ENCODE results near the gene MBOAT2. TPM values are rescaled to one million over a fixed set of nuclear protein-coding genes. Genes with fewer than 3 reads are reported as not detected.
A peak's percentile ranks its signal among the peaks of the same experiment; 100 is the strongest.
"Not testable (repeated sequence)": the region's sequence is repeated elsewhere in the genome, so short reads cannot be mapped to it uniquely, and the experiment has no call there.

The MBOAT2 gene
- total and polyA plus RNA-seq, 2 experiments from 2014 or later, result 15.9 to 22.7 TPM

GRCh38 chr2:8903924-8904323 is 99.6 kb downstream of the MBOAT2 start:
- H3K4me2 ChIP-seq; ATAC-seq; H3K4me3 Mint-ChIP-seq; H3K27ac ChIP-seq (ENCODE audit: low read depth); H3K4me3 ChIP-seq; H3K36me3 ChIP-seq (ENCODE audit: insufficient read depth); H4K20me1 ChIP-seq (replicated peaks; ENCODE audit: insufficient read depth); H3K27ac Mint-ChIP-seq; H3K27me3 ChIP-seq (ENCODE audit: insufficient read depth); H3K79me2 ChIP-seq (replicated peaks; ENCODE audit: insufficient read depth); H3F3A ChIP-seq (replicated peaks; ENCODE audit: low read depth); H3K27me3 Mint-ChIP-seq (ENCODE audit: insufficient read depth, low read depth, poor library complexity); DNase-seq (ENCODE audit: low spot score); H3K4me1 ChIP-seq (ENCODE audit: insufficient read depth); H3K4me1 Mint-ChIP-seq; H3K9me2 ChIP-seq (ENCODE audit: insufficient read depth); H2AFZ ChIP-seq: not testable (repeated sequence)
- peak; percentile 24 to 46; a peak in 3 of 4 replicates for TF ChIP-seq CTCF (conservative IDR thresholded peaks at IDR 0.05; ENCODE audit: low read depth in 2 of 2)
- H3K9me3 Mint-ChIP-seq, result peaks cover 11% of the 10 kb centered on the region; the same call in 2 of the 3 replicates
- H3K36me3 Mint-ChIP-seq (ENCODE audit: low read depth), result peaks cover 54% of the 10 kb centered on the region

- peaks cover 54% of the 10 kb centered on the region for H3K36me3 Mint-ChIP-seq (ENCODE audit: low read depth)
- not testable (repeated sequence) for H3K27ac Mint-ChIP-seq; H3K36me3 ChIP-seq (ENCODE audit: insufficient read depth); DNase-seq (ENCODE audit: low spot score); H3F3A ChIP-seq (replicated peaks; ENCODE audit: low read depth); H3K27me3 ChIP-seq (ENCODE audit: insufficient read depth); H3K4me1 Mint-ChIP-seq; H2AFZ ChIP-seq; H3K27ac ChIP-seq (ENCODE audit: low read depth); H3K4me3 Mint-ChIP-seq; ATAC-seq; H3K4me1 ChIP-seq (ENCODE audit: insufficient read depth); H4K20me1 ChIP-seq (replicated peaks; ENCODE audit: insufficient read depth); H3K4me2 ChIP-seq; H3K79me2 ChIP-seq (replicated peaks; ENCODE audit: insufficient read depth); H3K27me3 Mint-ChIP-seq (ENCODE audit: insufficient read depth, low read depth, poor library complexity); H3K4me3 ChIP-seq; H3K9me2 ChIP-seq (ENCODE audit: insufficient read depth)
- peaks cover 11% of the 10 kb centered on the region; the same call in 2 of the 3 replicates for H3K9me3 Mint-ChIP-seq
These were observed 100.7 kb downstream of the MBOAT2 start for GRCh38 chr2:8902757-8903156.

GRCh38 chr2:8897206-8897605 is 106.3 kb downstream of the MBOAT2 start:
- not testable (repeated sequence) for H3K27me3 Mint-ChIP-seq (ENCODE audit: insufficient read depth, low read depth, poor library complexity); H2AFZ ChIP-seq; DNase-seq (ENCODE audit: low spot score); H3K4me2 ChIP-seq; H3K4me3 ChIP-seq; H3F3A ChIP-seq (replicated peaks; ENCODE audit: low read depth); H3K27ac Mint-ChIP-seq; H3K27ac ChIP-seq (ENCODE audit: low read depth); H3K4me3 Mint-ChIP-seq; H4K20me1 ChIP-seq (replicated peaks; ENCODE audit: insufficient read depth); ATAC-seq; H3K36me3 ChIP-seq (ENCODE audit: insufficient read depth); H3K79me2 ChIP-seq (replicated peaks; ENCODE audit: insufficient read depth); H3K9me2 ChIP-seq (ENCODE audit: insufficient read depth); H3K27me3 ChIP-seq (ENCODE audit: insufficient read depth)
- Mint-ChIP-seq H3K36me3 (ENCODE audit: low read depth) (peaks cover 55% of the 10 kb centered on the region), H3K9me3 (peaks cover 20% of the 10 kb centered on the region), H3K4me1 (peaks cover 30% of the 10 kb centered on the region)
- peaks cover 15% of the 10 kb centered on the region for H3K4me1 ChIP-seq (ENCODE audit: insufficient read depth)

- Mint-ChIP-seq H3K4me1 (peaks cover 30% of the 10 kb centered on the region), H3K9me3 (peaks cover 20% of the 10 kb centered on the region), H3K36me3 (ENCODE audit: low read depth) (peaks cover 50% of the 10 kb centered on the region)
- H3K4me3 ChIP-seq; H3K36me3 ChIP-seq (ENCODE audit: insufficient read depth); H3K27ac Mint-ChIP-seq; H3K27me3 Mint-ChIP-seq (ENCODE audit: insufficient read depth, low read depth, poor library complexity); H3K4me2 ChIP-seq; H3F3A ChIP-seq (replicated peaks; ENCODE audit: low read depth); DNase-seq (ENCODE audit: low spot score); H3K27ac ChIP-seq (ENCODE audit: low read depth); H4K20me1 ChIP-seq (replicated peaks; ENCODE audit: insufficient read depth); ATAC-seq; H3K79me2 ChIP-seq (replicated peaks; ENCODE audit: insufficient read depth); H3K4me3 Mint-ChIP-seq; H2AFZ ChIP-seq; H3K27me3 ChIP-seq (ENCODE audit: insufficient read depth); H3K9me2 ChIP-seq (ENCODE audit: insufficient read depth): not testable (repeated sequence)
- peaks cover 15% of the 10 kb centered on the region for H3K4me1 ChIP-seq (ENCODE audit: insufficient read depth)
These were observed 106.8 kb downstream of the MBOAT2 start for GRCh38 chr2:8896671-8897070.

- peaks cover 23% of the 10 kb centered on the region for H3K4me1 Mint-ChIP-seq
- not testable (repeated sequence) for ATAC-seq
These were observed 108.2 kb downstream of the MBOAT2 start for GRCh38 chr2:8895087-8895912.

More at GRCh38 chr2:8895087-8895912, 108.2 kb downstream of the MBOAT2 start:
- H3K27me3 Mint-ChIP-seq (ENCODE audit: insufficient read depth, low read depth, poor library complexity); H3K27ac Mint-ChIP-seq; H3K27me3 ChIP-seq (ENCODE audit: insufficient read depth); H3K4me3 ChIP-seq; H2AFZ ChIP-seq; H3K27ac ChIP-seq (ENCODE audit: low read depth); H3K9me2 ChIP-seq (ENCODE audit: insufficient read depth); H3K4me3 Mint-ChIP-seq; H3K36me3 ChIP-seq (ENCODE audit: insufficient read depth); H3F3A ChIP-seq (replicated peaks; ENCODE audit: low read depth); DNase-seq (ENCODE audit: low spot score); H3K4me2 ChIP-seq; H3K79me2 ChIP-seq (replicated peaks; ENCODE audit: insufficient read depth); H4K20me1 ChIP-seq (replicated peaks; ENCODE audit: insufficient read depth): not testable (repeated sequence)
- Mint-ChIP-seq H3K9me3 (peaks cover 20% of the 10 kb centered on the region), H3K36me3 (ENCODE audit: low read depth) (peaks cover 36% of the 10 kb centered on the region)
- H3K4me1 ChIP-seq (ENCODE audit: insufficient read depth), result peaks cover 15% of the 10 kb centered on the region

All from GM23338 (cell line).